ENCODE measurements around the gene KCNH5. TPM values are rescaled to one million over a fixed set of nuclear protein-coding genes. Genes with fewer than 3 reads are reported as not detected.

Gene KCNH5
- total RNA-seq, 2 experiments from 2014 or later = not detected

DNA sequence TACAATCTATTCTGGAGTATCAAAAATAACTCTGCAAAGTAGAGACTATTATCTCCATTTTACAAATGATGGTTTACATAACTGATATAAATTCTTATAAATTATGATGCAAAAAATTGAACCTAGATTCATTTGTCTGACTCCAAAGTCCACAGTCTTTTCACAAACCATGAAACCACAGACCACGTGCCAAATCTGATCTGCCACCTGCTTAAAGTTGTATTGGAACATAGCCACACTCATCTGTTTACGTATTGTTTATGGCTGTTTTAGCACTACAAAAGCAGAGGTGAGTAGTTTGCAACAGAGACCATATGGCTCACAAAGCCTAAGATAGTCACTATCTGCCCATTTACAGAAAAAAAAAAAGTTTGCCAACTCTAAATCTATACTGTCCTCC is 105.3 kb downstream of the KCNH5 start:
- TF ChIP-seq, protein P1, sequence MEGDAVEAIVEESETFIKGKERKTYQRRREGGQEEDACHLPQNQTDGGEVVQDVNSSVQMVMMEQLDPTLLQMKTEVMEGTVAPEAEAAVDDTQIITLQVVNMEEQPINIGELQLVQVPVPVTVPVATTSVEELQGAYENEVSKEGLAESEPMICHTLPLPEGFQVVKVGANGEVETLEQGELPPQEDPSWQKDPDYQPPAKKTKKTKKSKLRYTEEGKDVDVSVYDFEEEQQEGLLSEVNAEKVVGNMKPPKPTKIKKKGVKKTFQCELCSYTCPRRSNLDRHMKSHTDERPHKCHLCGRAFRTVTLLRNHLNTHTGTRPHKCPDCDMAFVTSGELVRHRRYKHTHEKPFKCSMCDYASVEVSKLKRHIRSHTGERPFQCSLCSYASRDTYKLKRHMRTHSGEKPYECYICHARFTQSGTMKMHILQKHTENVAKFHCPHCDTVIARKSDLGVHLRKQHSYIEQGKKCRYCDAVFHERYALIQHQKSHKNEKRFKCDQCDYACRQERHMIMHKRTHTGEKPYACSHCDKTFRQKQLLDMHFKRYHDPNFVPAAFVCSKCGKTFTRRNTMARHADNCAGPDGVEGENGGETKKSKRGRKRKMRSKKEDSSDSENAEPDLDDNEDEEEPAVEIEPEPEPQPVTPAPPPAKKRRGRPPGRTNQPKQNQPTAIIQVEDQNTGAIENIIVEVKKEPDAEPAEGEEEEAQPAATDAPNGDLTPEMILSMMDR (IDR thresholded peaks at IDR 0.05) = no peak
- ChIA-PET CTCF (no interaction called here), POLR2A (no interaction called here)
- H3K9me3 Mint-ChIP-seq = no peaks in the 10 kb centered on the region
- Histone ChIP-seq H3K9me3 (ENCODE audit: control insufficient read depth in 1 of 2, insufficient read depth in 1 of 2, low read length in 2 of 2) (no peaks in the 10 kb centered on the region), H3K27me3 (ENCODE audit: control insufficient read depth in 1 of 2, insufficient read depth in 2 of 2, low read length in 2 of 2) (no peaks in the 10 kb centered on the region), H3K4me3 (ENCODE audit: low read length) (no peak overlapping the region), H3K36me3 (ENCODE audit: insufficient read depth, low read length) (no peaks in the 10 kb centered on the region), H3K27ac (ENCODE audit: low read depth in 1 of 2, low read length in 2 of 2) (no peak overlapping the region), H3K4me1 (ENCODE audit: insufficient read depth, low read length) (no peaks in the 10 kb centered on the region)
- no peaks in the 10 kb centered on the region for H3K4me1 Mint-ChIP-seq (ENCODE audit: low read depth)
- H3K4me3 Mint-ChIP-seq = no peak overlapping the region
- no peak overlapping the region for H3K27ac Mint-ChIP-seq
- ATAC-seq (ENCODE audit: poor library complexity) (no peak), DNase-seq (no peak)
- no peaks in the 10 kb centered on the region for H3K27me3 Mint-ChIP-seq
- intact Hi-C loops (cut with DNase I, micrococcal nuclease) = no loop called here
- H3K36me3 Mint-ChIP-seq (ENCODE audit: low read depth) = no peaks in the 10 kb centered on the region

GRCh38 chr14:62938778-62939177 is 106.5 kb downstream of the KCNH5 start:
- Histone ChIP-seq H3K27ac (ENCODE audit: low read depth in 1 of 2, low read length in 2 of 2) (no peak overlapping the region), H3K4me1 (ENCODE audit: insufficient read depth, low read length) (no peaks in the 10 kb centered on the region), H3K27me3 (ENCODE audit: control insufficient read depth in 1 of 2, insufficient read depth in 2 of 2, low read length in 2 of 2) (no peaks in the 10 kb centered on the region), H3K4me3 (ENCODE audit: low read length) (no peak overlapping the region), H3K9me3 (ENCODE audit: control insufficient read depth in 1 of 2, insufficient read depth in 1 of 2, low read length in 2 of 2) (no peaks in the 10 kb centered on the region), H3K36me3 (ENCODE audit: insufficient read depth, low read length) (no peaks in the 10 kb centered on the region)
- no peaks in the 10 kb centered on the region for H3K9me3 Mint-ChIP-seq
- TF ChIP-seq, protein P1 (IDR thresholded peaks at IDR 0.05) = no peak
- ATAC-seq (ENCODE audit: poor library complexity) (no peak), DNase-seq (no peak)
- intact Hi-C loops (cut with DNase I, micrococcal nuclease) = no loop called here
- POLR2A ChIA-PET = no interaction called here
- no peaks in the 10 kb centered on the region for H3K36me3 Mint-ChIP-seq (ENCODE audit: low read depth)
- no peak overlapping the region for H3K27ac Mint-ChIP-seq
- no peak overlapping the region for H3K4me3 Mint-ChIP-seq
- H3K4me1 Mint-ChIP-seq (ENCODE audit: low read depth) = no peaks in the 10 kb centered on the region
- CTCF ChIA-PET = no interaction called here
- H3K27me3 Mint-ChIP-seq = no peaks in the 10 kb centered on the region

- Histone ChIP-seq H3K36me3 (ENCODE audit: insufficient read depth, low read length) (no peaks in the 10 kb centered on the region), H3K4me3 (ENCODE audit: low read length) (no peak overlapping the region), H3K4me1 (ENCODE audit: insufficient read depth, low read length) (no peaks in the 10 kb centered on the region), H3K27me3 (ENCODE audit: control insufficient read depth in 1 of 2, insufficient read depth in 2 of 2, low read length in 2 of 2) (no peaks in the 10 kb centered on the region), H3K9me3 (ENCODE audit: control insufficient read depth in 1 of 2, insufficient read depth in 1 of 2, low read length in 2 of 2) (no peaks in the 10 kb centered on the region), H3K27ac (ENCODE audit: low read depth in 1 of 2, low read length in 2 of 2) (no peak overlapping the region)
- Mint-ChIP-seq H3K9me3 (peaks cover 3% of the 10 kb centered on the region), H3K36me3 (ENCODE audit: low read depth) (no peaks in the 10 kb centered on the region), H3K27me3 (no peaks in the 10 kb centered on the region), H3K4me1 (ENCODE audit: low read depth) (no peaks in the 10 kb centered on the region), H3K4me3 (no peak overlapping the region), H3K27ac (no peak overlapping the region)
- ChIA-PET CTCF (no interaction called here), POLR2A (interaction anchor here (0.7 kb wide), 1 partner anchor 303 kb away, joined by 3 read pairs; no protein-coding TSS in a partner anchor)
- no peak for ATAC-seq (ENCODE audit: poor library complexity)
- DNase-seq = no peak
- intact Hi-C loops (cut with DNase I, micrococcal nuclease) = no loop called here
- TF ChIP-seq, protein P1 (IDR thresholded peaks at IDR 0.05) = no peak
Measured at GRCh38 chr14:62934439-62934838, 110.8 kb downstream of the KCNH5 start.
